CD4-positive, CD25-positive, alpha-beta regulatory T cell (primary cell): ENCODE data around the gene KRTAP1-5. TPM values are rescaled to one million over a fixed set of nuclear protein-coding genes. Genes with fewer than 3 reads are reported as not detected.
"Not testable (repeated sequence)": the region's sequence is repeated elsewhere in the genome, so short reads cannot be mapped to it uniquely, and the experiment has no call there.

Experiments used
- ATAC-seq, 2 donors: fragments of 150-1000 bp; cut with Tn5 transposase; one replicate each; pipeline ENCODE4 v1.10.0; 2021; ENCODE audit warnings: low read depth in 2 of 2, moderate number of reproducible peaks in 2 of 2, moderate library complexity in 1 of 2
- DNase-seq, 3 donors: peaks; one replicate each; pipeline versions ENCODE4 v3.0.0 to v3.0.0-alpha.2; 2012 to 2022; ENCODE audit warnings: mixed read lengths in 1 of 3
- H3K27ac ChIP-seq: one replicate; pipeline ENCODE4 v1.7.0; 2013; ENCODE audit warnings: mild to moderate bottlenecking, low read length; ENCODE audit not compliant: insufficient read depth, poor library complexity, severe bottlenecking
- H3K27me3 ChIP-seq: one replicate; pipeline ENCODE4 v1.7.0; 2013; ENCODE audit warnings: low read length; ENCODE audit not compliant: control insufficient read depth, insufficient read depth
- H3K36me3 ChIP-seq: one replicate; pipeline ENCODE4 v1.7.0; 2013; ENCODE audit warnings: mild to moderate bottlenecking, low read length, moderate library complexity; ENCODE audit not compliant: control insufficient read depth, insufficient read depth
- H3K4me1 ChIP-seq: 2 replicates; pipeline ENCODE4 v1.7.0; 2013; ENCODE audit warnings: mild to moderate bottlenecking, low read length; ENCODE audit not compliant: insufficient read depth, control insufficient read depth, poor library complexity, severe bottlenecking
- H3K4me3 ChIP-seq: one replicate; pipeline ENCODE4 v1.7.0; 2013; ENCODE audit warnings: low read depth, mild to moderate bottlenecking, low read length, moderate library complexity
- H3K9me3 ChIP-seq, 2 experiments: 1 replicate in 1 of 2; 2 replicates in 1 of 2; pipeline ENCODE4 v1.7.0; 2013; ENCODE audit warnings: low read length in 2 of 2, mild to moderate bottlenecking in 1 of 2, moderate library complexity in 1 of 2; ENCODE audit not compliant: control insufficient read depth in 2 of 2
- H3K27ac Mint-ChIP-seq, 3 donors: one replicate each; pipeline ENCODE4 v1.8.0; 2020 to 2022; ENCODE audit warnings: mild to moderate bottlenecking in 3 of 3, mixed read lengths in 3 of 3, moderate library complexity in 2 of 3
- H3K27me3 Mint-ChIP-seq: one replicate; pipeline ENCODE4 v1.8.0; 2022; ENCODE audit warnings: mild to moderate bottlenecking, mixed read lengths
- H3K36me3 Mint-ChIP-seq: one replicate; pipeline ENCODE4 v1.8.0; 2020; ENCODE audit warnings: mixed read lengths
- H3K4me1 Mint-ChIP-seq, 4 donors: one replicate each; pipeline ENCODE4 v1.8.0; 2020 to 2022; ENCODE audit warnings: mixed read lengths in 4 of 4, mild to moderate bottlenecking in 1 of 4
- H3K4me3 Mint-ChIP-seq, 4 donors: one replicate each; pipeline ENCODE4 v1.8.0; 2020 to 2022; ENCODE audit warnings: mild to moderate bottlenecking in 4 of 4, mixed read lengths in 4 of 4, moderate library complexity in 3 of 4
- H3K9me3 Mint-ChIP-seq, 7 donors: one replicate each; pipeline ENCODE4 v1.8.0; 2020 to 2022; ENCODE audit warnings: mixed read lengths in 7 of 7, mild to moderate bottlenecking in 3 of 7, moderate library complexity in 2 of 7
- polyA plus RNA-seq, 4 donors: library from polyadenylated mRNA; unstranded; fragments of 300-500 nt; fragmentation: Illumina TruSeq; gene quantifications; one replicate each; pipeline ENCODE4 v1.2.3, GENCODE V29; 2021
- total RNA-seq: library from RNA; stranded (reverse); gene quantifications from one replicate; pipeline ENCODE4 v1.2.3, GENCODE V29; 2022

The KRTAP1-5 gene
- total and polyA plus RNA-seq, 5 donors from 2014 or later, result not detected

DNA sequence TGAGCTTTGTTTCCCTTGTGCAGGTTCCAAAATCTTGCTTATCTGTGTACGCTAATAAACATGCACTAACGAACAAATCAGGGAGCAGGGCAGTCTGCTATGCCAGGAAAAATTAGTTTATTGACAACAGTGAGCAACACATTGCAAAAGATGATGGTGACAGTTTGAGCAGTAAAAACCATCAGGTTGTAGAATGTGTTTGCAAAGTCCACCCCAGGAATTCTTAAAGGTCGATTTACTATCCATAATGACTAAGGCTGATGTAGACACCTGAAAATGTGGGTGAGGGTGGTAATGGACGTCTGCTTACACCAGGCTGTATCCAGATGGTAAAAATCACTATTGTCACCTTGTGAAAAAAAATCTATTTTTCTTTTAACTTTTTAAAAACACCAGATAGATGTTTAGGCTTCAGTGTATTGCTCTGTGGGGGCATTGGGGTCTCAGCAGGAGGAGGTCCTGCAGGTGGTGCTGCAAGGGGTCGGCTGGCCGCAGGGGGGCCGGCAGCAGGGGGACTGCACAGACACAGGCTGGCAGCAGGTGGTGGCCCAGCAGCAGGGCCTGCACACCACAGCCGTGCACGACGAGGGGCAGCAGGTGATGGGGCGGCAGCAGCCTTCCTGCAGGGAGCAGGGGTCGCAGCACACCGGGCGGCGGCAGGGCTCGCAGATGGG is 38.1 kb upstream of the KRTAP1-5 start:
- H3K4me1 Mint-ChIP-seq, ATAC-seq, H3K36me3 Mint-ChIP-seq, H3K4me3 ChIP-seq, H3K9me3 Mint-ChIP-seq, H3K4me1 ChIP-seq, H3K27ac ChIP-seq, H3K9me3 ChIP-seq, H3K36me3 ChIP-seq, DNase-seq, H3K4me3 Mint-ChIP-seq, H3K27ac Mint-ChIP-seq: not testable (repeated sequence)
- H3K27me3 Mint-ChIP-seq, result peaks cover 15% of the 10 kb centered on the region
- peaks cover 18% of the 10 kb centered on the region for H3K27me3 ChIP-seq

DNA sequence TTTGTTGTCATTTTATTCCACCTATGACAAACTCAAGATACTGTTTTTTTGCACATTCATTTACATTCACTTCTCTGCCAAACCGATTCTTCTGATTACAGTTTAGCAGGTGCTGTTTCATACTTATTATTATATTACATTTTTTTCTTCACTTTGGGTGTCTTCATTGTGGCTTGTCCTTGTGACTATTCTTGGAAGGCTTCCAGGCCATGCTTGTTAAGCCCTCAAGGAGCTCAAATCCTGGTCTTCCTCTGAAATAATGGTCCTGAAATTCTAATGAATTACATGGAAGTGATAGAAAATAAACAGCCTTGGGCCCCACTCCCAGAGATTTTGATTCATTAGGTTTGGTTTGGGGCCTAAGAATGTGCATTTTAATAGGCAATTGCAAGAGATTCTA is 37.3 kb upstream of the KRTAP1-5 start:
- DNase-seq (no peak), ATAC-seq (no peak)
- no peak overlapping the region for H3K4me3 Mint-ChIP-seq
- no peak overlapping the region for H3K27ac ChIP-seq
- no peaks in the 10 kb centered on the region for H3K36me3 Mint-ChIP-seq
- H3K27me3 ChIP-seq, result peaks cover 20% of the 10 kb centered on the region
- H3K36me3 ChIP-seq, result no peaks in the 10 kb centered on the region
- no peaks in the 10 kb centered on the region for H3K4me1 Mint-ChIP-seq
- H3K9me3 ChIP-seq, result no peaks in the 10 kb centered on the region
- peaks cover 21% of the 10 kb centered on the region for H3K27me3 Mint-ChIP-seq
- no peaks in the 10 kb centered on the region for H3K9me3 Mint-ChIP-seq
- no peak overlapping the region for H3K27ac Mint-ChIP-seq
- no peaks in the 10 kb centered on the region for H3K4me1 ChIP-seq
- H3K4me3 ChIP-seq, result no peak overlapping the region

DNA sequence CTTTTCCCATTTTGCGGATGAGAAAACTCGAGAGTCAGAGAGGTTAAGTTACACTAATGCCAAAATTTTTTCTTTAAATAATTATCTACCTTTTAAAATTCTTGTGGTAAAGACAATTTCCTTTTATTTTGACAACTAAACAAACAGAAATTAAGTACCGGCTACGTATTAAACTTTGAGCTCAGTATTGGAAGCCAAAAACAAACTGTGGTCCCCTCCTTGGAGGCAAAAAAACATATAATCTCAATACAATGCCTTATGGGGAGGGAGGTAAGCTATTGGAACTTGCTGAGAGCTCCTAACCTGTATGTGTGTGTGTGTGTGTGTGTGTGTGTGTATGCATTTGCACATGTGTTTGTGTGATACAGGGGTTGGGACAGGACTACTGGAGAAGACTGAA is 36.4 kb upstream of the KRTAP1-5 start:
- no peaks in the 10 kb centered on the region for H3K9me3 Mint-ChIP-seq
- Histone ChIP-seq H3K36me3 (no peaks in the 10 kb centered on the region), H3K27ac (no peak overlapping the region), H3K9me3 (no peaks in the 10 kb centered on the region), H3K4me3 (no peak overlapping the region), H3K27me3 (peaks cover 20% of the 10 kb centered on the region), H3K4me1 (no peaks in the 10 kb centered on the region)
- DNase-seq, result no peak
- no peak overlapping the region for H3K27ac Mint-ChIP-seq
- H3K4me3 Mint-ChIP-seq, result no peak overlapping the region
- no peaks in the 10 kb centered on the region for H3K4me1 Mint-ChIP-seq
- peaks cover 30% of the 10 kb centered on the region for H3K27me3 Mint-ChIP-seq
- ATAC-seq, result no peak
- no peaks in the 10 kb centered on the region for H3K36me3 Mint-ChIP-seq

DNA sequence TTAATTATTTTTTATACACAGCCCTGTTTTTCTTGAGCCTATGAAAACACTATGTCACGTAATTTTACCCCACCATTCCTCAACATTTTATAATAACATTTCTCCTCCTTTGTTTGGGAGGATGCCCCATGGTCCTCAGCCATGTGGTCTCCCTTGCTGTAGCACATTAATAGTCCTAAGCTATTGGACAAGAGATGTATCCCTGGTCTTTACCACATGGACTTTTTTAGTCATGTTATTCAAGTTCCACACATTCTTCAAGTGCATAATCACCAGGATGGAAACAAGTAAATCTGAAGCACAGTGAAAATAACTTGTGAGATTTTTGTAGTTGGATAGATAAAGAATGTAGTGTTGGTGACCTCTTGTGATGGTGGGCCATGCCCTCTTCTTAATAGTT is 35.0 kb upstream of the KRTAP1-5 start:
- Mint-ChIP-seq H3K9me3 (peaks cover 0 to 7% (median 2%) of the 10 kb centered on the region in 7 donors), H3K27me3 (peaks cover 34% of the 10 kb centered on the region), H3K36me3 (no peaks in the 10 kb centered on the region), H3K27ac (no peak overlapping the region), H3K4me1 (no peaks in the 10 kb centered on the region), H3K4me3 (no peak overlapping the region)
- Histone ChIP-seq H3K9me3 (peaks cover 0 to 3% of the 10 kb centered on the region in 2 experiments), H3K27ac (no peak overlapping the region), H3K27me3 (peaks cover 20% of the 10 kb centered on the region), H3K4me3 (no peak overlapping the region), H3K36me3 (no peaks in the 10 kb centered on the region), H3K4me1 (no peaks in the 10 kb centered on the region)
- no peak for DNase-seq
- ATAC-seq, result no peak

DNA sequence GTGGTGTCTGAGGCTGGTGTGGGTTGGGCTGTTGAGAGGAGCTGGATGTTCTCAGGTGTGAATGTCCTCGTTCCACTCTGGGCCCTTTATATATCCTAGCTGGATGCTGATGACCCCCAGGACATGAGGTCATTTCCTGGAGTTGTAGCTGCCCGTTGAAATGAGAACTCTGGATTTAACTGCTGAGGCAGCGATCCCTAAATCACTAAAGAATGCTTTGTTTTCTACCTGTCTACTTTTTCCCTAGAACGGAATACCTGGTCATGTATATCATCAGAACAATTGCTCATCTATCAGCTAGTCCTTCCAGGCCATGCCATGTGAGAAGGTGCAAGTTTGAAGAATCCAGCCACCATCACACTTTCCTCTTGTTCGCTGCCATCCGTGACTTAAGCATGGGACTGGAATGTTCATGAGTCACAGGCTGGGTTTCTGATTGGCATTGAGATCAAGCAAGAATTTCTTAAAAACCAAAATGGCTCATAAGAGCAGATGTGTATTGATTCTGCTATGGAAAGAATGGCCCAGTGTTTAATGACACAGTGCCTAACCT is 33.1 kb upstream of the KRTAP1-5 start, which contains the start of gene KRTAP2-3:
KRTAP2-3 (minus strand) TSS at position 63 of the 553 bp plus-strand sequence. CDS start 64 bp downstream, outside the sequence.
- Histone ChIP-seq H3K27me3 (peaks cover 24% of the 10 kb centered on the region), H3K9me3 (peaks cover 0 to 3% of the 10 kb centered on the region in 2 experiments), H3K4me3 (no peak within 1 kb of the TSS), H3K27ac (no peak within 1 kb of the TSS), H3K4me1 (no peaks in the 10 kb centered on the region), H3K36me3 (no peaks in the 10 kb centered on the region)
- Mint-ChIP-seq H3K27ac (no peak within 1 kb of the TSS), H3K4me3 (no peak within 1 kb of the TSS), H3K9me3 (peaks cover 0 to 7% (median 2%) of the 10 kb centered on the region in 7 donors), H3K36me3 (no peaks in the 10 kb centered on the region), H3K4me1 (no peaks in the 10 kb centered on the region), H3K27me3 (peaks cover 40% of the 10 kb centered on the region)
- ATAC-seq (no peak), DNase-seq (no peak)

DNA sequence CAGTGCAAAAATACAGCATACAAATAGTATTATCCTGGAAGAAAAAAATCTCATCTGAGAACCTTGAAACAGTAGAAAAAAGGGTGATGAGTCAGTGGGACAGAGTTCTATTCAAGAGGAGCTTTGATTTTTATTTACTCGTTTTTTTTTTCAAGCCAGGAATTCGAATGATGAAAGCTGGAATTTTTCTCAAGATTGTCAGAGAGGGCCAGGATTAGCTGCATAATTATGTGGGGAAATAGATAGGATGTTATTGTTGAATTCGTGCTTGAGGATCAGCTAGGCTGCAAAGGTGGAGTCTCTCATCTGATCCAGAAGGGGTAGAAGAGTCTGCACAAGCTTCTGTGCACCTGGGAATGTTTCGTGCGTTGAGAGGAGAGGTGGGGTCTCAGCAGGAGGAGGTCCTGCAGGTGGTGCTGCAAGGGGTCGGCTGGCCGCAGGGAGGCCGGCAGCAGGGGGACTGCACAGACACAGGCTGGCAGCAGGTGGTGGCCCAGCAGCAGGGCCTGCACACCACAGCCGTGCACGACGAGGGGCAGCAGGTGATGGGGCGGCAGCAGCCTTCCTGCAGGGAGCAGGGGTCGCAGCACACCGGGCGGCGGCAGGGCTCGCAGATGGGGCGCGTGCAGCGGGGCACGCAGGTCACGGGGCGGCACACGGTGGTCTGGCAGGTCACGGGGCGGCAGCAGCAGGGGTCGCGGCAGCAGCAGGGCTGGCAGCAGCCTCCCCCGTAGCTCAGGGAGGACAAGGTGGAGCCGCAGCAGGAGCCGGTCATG is 32.5 kb upstream of the KRTAP1-5 start:
- not testable (repeated sequence) for H3K4me3 Mint-ChIP-seq, H3K9me3 ChIP-seq, DNase-seq, H3K4me1 Mint-ChIP-seq, H3K27ac Mint-ChIP-seq, H3K36me3 Mint-ChIP-seq, H3K9me3 Mint-ChIP-seq, ATAC-seq, H3K4me1 ChIP-seq, H3K4me3 ChIP-seq, H3K27ac ChIP-seq, H3K36me3 ChIP-seq
- peaks cover 24% of the 10 kb centered on the region for H3K27me3 ChIP-seq
- H3K27me3 Mint-ChIP-seq, result peaks cover 40% of the 10 kb centered on the region

DNA sequence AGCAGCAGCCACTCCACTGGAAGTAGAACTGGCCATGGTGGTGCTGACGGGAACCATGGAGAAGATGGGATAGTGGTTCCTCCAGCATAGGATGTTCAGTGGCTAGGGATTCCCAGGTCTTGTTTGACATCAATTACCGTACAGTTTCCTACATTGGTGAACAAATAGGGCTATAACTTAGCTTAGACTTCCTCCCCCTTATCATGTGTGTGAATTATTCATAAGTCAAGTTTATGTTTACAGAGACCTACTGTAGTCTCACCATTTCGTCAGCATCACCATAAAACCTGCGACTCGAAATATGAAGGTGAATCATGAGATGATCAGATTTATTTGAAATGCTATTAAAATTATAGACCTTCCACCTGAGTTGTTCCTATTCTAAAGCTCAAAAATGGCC is 31.7 kb upstream of the KRTAP1-5 start:
- Mint-ChIP-seq H3K27me3 (peaks cover 40% of the 10 kb centered on the region), H3K36me3 (no peaks in the 10 kb centered on the region), H3K27ac (no peak overlapping the region), H3K9me3 (peaks cover 0 to 7% (median 2%) of the 10 kb centered on the region in 7 donors), H3K4me3 (no peak overlapping the region), H3K4me1 (no peaks in the 10 kb centered on the region)
- ATAC-seq (no peak), DNase-seq (no peak)
- H3K27me3 ChIP-seq, result peaks cover 23% of the 10 kb centered on the region
- no peaks in the 10 kb centered on the region for H3K36me3 ChIP-seq
- H3K4me1 ChIP-seq, result no peaks in the 10 kb centered on the region
- H3K9me3 ChIP-seq, result peaks cover 0 to 3% of the 10 kb centered on the region in 2 experiments
- H3K27ac ChIP-seq, result no peak overlapping the region
- no peak overlapping the region for H3K4me3 ChIP-seq
